ENCODE data around the gene UQCRFS1.

DNA sequence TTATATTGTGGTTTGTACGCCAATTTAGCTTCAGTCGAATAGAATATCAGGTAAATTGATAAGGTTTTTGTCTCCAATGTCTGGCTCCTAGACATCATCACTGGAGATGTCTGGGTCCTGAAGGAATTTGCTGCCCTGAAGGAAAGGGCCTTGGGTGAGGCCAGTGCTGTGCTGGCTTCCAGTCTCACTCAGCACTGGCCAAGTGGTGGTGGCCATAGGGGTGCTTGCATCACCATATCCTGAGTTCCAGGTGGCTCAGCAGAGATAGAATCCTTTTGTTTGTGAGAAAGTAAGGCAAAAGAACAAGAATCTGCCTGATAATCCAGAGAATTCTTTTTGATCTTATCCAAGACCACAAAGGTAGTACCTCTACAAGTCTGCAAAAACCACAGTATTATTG is 39.1 kb downstream of the UQCRFS1 start:
- no peak for TF ChIP-seq POLR2A (IDR thresholded peaks at IDR 0.05)
- TF ChIP-seq, protein P1, sequence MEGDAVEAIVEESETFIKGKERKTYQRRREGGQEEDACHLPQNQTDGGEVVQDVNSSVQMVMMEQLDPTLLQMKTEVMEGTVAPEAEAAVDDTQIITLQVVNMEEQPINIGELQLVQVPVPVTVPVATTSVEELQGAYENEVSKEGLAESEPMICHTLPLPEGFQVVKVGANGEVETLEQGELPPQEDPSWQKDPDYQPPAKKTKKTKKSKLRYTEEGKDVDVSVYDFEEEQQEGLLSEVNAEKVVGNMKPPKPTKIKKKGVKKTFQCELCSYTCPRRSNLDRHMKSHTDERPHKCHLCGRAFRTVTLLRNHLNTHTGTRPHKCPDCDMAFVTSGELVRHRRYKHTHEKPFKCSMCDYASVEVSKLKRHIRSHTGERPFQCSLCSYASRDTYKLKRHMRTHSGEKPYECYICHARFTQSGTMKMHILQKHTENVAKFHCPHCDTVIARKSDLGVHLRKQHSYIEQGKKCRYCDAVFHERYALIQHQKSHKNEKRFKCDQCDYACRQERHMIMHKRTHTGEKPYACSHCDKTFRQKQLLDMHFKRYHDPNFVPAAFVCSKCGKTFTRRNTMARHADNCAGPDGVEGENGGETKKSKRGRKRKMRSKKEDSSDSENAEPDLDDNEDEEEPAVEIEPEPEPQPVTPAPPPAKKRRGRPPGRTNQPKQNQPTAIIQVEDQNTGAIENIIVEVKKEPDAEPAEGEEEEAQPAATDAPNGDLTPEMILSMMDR (IDR thresholded peaks at IDR 0.05), result no peak
